Activated naive CD4-positive, alpha-beta T cell treated with anti-CD3 and anti-CD28 coated beads, Interleukin-2, amount 50 U/mL, for 72 hours (primary cell): ENCODE data around the gene ASB6. TPM values are rescaled to one million over a fixed set of nuclear protein-coding genes. Genes with fewer than 3 reads are reported as not detected.
"Not testable (repeated sequence)": the region's sequence is repeated elsewhere in the genome, so short reads cannot be mapped to it uniquely, and the experiment has no call there.

Source experiments
- ATAC-seq, 2 donors: fragments of 150-1000 bp; cut with Tn5 transposase; 2 replicates each; pipeline ENCODE4 v1.10.0; 2021; ENCODE audit warnings: mild to moderate bottlenecking in 2 of 2, moderate library complexity in 2 of 2
- DNase-seq, 2 donors: peaks; one replicate each; pipeline ENCODE4 v3.0.0; 2021 to 2022; ENCODE audit warnings: low spot score in 2 of 2
- H3K27ac Mint-ChIP-seq, 2 donors: one replicate each; pipeline ENCODE4 v1.8.0; 2022; ENCODE audit warnings: mild to moderate bottlenecking in 2 of 2, mixed read lengths in 2 of 2
- H3K36me3 Mint-ChIP-seq, 2 donors: one replicate each; pipeline ENCODE4 v1.8.0; 2022; ENCODE audit warnings: mixed read lengths in 2 of 2
- H3K9me3 Mint-ChIP-seq, 2 donors: one replicate each; pipeline ENCODE4 v1.8.0; 2022; ENCODE audit warnings: mixed read lengths in 2 of 2
- total RNA-seq, 2 donors: library from RNA; stranded (reverse); gene quantifications; one replicate each; pipeline ENCODE4 v1.2.3, GENCODE V29; 2022

The ASB6 gene
- total RNA-seq, 2 donors from 2014 or later: 16.3 to 17.6 TPM

DNA sequence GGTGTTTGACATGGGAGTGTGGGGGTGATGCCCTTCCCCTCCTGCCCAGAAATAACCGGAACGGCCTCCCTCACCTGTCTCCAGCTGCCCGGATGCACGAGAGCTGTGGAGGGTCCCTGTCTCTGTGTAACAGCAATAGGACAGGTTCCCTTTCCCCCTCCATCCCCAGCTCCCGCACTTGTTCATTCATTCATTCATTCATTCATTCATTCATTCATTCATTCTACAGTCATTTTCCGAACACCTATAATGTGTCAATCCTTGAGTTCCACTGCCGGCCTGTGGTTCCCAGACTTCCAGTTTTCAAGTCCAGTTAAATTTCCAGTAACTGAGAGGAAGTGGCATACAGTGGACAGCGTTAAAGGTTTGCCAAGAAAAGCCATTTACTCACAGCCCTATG is 30.8 kb upstream of the ASB6 start:
- no peak for DNase-seq

DNA sequence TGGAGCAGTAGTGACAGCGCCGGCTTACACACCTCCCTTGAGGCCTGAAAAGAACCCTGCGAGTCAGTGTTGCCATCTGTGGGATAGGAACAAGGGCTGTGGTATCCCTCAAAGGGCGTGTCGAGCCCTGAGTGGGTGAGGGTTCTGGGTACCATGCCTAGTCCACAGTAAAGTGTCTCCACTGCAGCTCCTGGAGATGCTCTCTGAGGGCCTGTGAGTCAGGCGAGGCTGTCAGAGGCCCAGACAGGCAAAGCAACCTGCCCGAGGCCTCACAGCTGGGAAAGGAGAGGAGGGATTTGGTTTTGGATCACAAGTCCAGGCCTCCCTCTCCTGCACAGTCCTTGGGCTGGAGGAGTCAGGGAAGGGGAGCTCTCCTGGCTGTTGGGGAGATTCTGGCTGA is 29.6 kb upstream of the ASB6 start:
- Mint-ChIP-seq H3K36me3 (no peaks in the 10 kb centered on the region), H3K9me3 (no peaks in the 10 kb centered on the region), H3K27ac (no peak overlapping the region)
- DNase-seq: no peak
- peak; percentile 59 to 76 for ATAC-seq

More for the DNA sequence above, 30.8 kb upstream of the ASB6 start:
- no peaks in the 10 kb centered on the region for H3K36me3 Mint-ChIP-seq
- H3K9me3 Mint-ChIP-seq: no peaks in the 10 kb centered on the region
- H3K27ac Mint-ChIP-seq: no peak overlapping the region
- no peak for ATAC-seq

DNA sequence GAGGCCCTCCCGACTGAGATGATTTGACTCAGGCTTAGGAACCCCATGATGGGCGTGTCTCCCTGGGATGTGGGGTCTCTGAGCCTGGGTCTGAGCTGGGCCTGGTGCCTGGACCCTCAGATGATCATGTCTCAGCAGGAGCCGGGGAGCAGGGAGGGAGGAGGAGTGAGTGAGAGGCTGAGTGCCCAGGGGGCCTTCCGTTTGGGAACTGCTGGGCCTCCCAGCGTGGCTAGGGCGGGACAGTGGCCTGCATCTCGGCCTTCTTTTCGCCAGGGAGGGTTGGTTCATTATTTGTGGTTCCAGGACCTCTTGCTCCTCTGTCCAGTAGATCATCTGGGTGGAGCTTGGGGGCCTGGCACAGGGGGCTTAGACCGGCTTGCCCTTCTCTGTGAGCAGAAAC is 29.1 kb upstream of the ASB6 start:
- H3K27ac Mint-ChIP-seq: no peak overlapping the region
- DNase-seq (no peak), ATAC-seq (no peak)
- H3K36me3 Mint-ChIP-seq: no peaks in the 10 kb centered on the region
- H3K9me3 Mint-ChIP-seq: no peaks in the 10 kb centered on the region

DNA sequence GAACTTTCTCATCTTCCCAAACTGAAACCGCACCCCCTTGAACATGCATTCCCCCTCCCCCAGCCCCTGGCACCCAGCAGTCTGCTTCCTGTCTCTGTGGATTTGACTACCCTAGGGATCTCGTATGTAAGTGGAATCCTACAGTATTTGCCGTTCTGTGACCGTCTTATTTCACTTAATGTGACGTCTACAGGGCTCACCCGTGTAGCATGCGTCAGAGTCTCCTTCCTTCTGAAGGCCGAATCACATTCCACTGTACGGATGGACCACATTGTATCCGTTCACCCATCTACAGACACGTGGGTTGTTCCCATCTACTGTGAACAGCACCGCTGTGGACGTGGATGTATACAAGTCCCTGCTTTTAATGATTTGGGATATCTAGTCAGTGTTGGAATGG is 28.0 kb upstream of the ASB6 start:
- DNase-seq (no peak), ATAC-seq (no peak)
- Mint-ChIP-seq H3K27ac (no peak overlapping the region), H3K36me3 (no peaks in the 10 kb centered on the region), H3K9me3 (no peaks in the 10 kb centered on the region)

DNA sequence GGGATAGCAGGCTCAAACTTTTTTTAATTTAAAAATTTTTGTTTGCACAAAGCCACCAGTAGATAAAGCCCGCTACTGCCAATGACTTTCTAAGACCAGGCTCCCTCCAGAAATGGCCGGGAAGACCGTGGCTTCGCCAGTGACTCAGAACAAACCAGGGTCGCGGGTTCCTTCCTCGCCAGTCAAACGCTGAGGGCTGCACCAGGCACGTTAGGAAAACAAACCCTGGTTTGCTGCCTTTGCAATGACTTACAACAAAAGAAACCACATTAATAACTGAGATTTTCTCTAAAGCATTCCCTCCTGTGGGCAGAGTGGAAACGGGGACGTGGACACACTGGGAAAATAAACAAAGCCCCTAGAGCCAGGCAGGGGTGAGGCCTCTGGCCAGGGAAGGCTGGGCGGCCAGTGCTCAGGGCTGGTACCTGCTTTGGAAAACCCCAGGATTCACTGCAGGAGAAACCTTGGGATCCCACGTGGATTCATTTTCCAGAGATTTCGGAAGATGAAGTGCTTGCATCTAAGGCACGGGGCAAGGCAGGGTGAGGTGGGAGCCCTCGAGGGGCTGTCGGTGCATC is 27.3 kb upstream of the ASB6 start:
- Mint-ChIP-seq H3K9me3 (no peaks in the 10 kb centered on the region), H3K27ac (no peak overlapping the region), H3K36me3 (no peaks in the 10 kb centered on the region)
- DNase-seq (no peak), ATAC-seq (no peak)

DNA sequence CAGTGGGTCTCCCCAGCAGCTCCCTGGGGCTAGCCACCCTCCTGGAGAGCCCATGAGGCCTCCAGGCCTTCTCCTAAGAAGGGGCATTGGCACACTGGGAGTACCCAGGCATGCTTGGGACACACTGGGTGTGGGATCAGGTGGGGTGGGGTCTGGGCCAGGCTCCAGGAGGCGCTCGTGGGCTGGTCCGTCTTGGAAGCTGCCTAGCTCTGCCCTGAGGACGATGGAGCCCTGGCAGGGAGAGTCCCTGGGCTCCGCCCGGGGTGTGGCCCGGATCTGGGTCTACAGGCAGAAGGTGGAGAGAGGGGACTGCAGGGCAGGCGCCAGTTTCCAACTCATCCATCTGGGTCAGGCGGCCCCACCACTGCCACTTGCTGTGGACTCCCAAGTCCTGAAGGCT is 25.9 kb upstream of the ASB6 start:
- Mint-ChIP-seq H3K36me3 (no peaks in the 10 kb centered on the region), H3K9me3 (no peaks in the 10 kb centered on the region), H3K27ac (no peak overlapping the region)
- no peak for DNase-seq
- ATAC-seq: no peak

DNA sequence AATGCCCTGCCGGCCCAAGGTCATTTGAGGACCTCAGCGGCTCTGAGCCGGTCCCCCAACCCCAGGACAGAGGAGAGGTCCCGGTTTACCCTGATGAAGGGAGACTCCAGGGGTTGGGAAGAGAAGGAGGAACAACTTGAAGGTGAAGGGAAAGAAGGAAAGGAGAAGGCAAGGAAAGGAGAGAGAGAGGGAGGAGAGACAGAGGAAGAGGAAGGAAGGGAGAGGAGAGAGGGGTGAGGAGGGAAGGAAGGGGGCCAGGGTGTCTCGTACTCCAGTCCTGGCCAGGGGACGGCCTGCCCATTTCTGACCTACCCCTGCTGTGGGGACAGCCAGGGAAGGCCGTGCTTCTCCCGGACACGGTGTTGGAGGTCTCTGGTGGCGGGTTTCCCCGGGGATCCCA is 25.4 kb upstream of the ASB6 start:
- no peak overlapping the region for H3K27ac Mint-ChIP-seq
- ATAC-seq (no peak), DNase-seq (no peak)
- H3K9me3 Mint-ChIP-seq: no peaks in the 10 kb centered on the region
- H3K36me3 Mint-ChIP-seq: no peaks in the 10 kb centered on the region

DNA sequence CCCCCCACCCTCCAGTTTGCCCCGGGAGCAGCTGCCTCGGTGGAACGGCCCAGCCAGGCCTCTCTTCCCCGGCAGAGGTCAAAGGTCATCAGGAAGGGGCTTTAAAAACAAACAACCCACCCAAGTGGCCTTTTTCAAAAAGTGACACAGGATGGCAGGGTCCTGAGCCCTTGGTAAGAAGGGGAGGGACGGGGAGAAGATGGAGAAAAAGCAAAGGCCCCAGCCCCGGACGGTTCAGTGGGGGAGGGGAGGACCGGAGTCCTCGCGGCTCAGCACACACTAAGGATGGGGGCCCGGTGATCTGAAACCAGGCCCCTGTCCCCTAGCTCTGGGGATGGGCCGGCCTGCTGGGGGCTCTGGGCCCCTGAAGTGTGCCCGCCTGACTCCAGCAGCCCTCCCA is 24.6 kb upstream of the ASB6 start:
- ATAC-seq (no peak), DNase-seq (no peak)
- H3K36me3 Mint-ChIP-seq: no peaks in the 10 kb centered on the region
- no peak overlapping the region for H3K27ac Mint-ChIP-seq
- no peaks in the 10 kb centered on the region for H3K9me3 Mint-ChIP-seq

DNA sequence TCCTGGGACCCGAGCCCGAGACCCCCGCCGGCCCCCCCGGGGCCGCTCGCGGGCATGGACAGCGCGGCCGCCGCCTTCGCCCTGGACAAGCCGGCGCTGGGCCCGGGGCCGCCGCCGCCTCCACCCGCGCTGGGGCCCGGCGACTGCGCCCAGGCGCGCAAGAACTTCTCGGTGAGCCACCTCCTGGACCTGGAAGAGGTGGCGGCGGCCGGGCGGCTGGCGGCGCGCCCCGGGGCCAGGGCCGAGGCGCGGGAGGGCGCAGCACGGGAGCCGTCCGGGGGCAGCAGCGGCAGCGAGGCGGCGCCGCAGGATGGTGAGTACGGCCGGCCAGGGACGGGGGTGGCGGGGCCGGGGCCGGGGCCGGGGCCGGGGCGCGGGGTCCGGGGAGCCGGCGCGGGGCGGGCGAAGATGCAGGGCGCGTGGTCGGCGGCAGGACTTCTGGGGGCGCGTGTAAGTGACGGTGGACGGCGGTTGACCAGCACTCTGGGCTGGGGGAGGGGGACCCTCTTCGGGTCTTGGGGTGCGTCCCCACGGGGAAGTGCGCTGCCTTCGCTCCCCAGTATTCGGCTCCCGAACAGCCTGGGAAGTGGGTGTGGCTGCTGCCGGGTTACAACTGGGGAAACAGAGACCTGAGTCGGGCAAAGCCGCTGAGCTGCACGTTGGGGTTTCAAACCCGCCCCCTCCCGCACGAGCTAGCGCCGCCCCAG is 24.0 kb upstream of the ASB6 start:
- ATAC-seq (peak; percentile 37 to 43), DNase-seq (no peak)
- H3K36me3 Mint-ChIP-seq: no peaks in the 10 kb centered on the region
- H3K9me3 Mint-ChIP-seq: no peaks in the 10 kb centered on the region
- no peak overlapping the region for H3K27ac Mint-ChIP-seq

DNA sequence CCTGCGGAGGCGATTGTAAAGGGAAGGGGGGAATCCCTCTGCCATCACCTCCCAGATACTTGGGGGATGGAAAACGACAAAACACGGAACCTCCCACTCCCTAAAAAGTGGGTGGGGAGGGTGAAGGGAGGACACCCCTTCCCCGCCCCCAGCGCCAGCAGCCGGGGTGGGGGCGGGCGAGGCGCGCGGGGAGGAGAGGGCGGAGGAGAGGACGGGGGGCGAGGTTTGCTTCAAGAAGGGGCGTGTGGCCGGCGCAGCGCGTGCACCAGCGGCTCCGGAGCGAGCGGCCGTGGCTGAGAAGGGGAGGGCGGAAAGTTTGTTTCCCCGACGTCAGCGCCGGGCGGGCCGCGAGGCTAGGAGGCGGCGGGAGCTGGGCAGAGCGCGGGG is 23.4 kb upstream of the ASB6 start, which contains the start of gene PRRX2:
Gene PRRX2 (plus strand): TSS at position 259 of the 387 bp plus-strand sequence. CDS start 221 bp downstream, outside the sequence.
- Mint-ChIP-seq H3K36me3 (no peaks in the 10 kb centered on the region), H3K27ac (no peak within 1 kb of the TSS), H3K9me3 (no peaks in the 10 kb centered on the region)
- DNase-seq (peak in 1 of 2 donors; percentile 35), ATAC-seq (peak; percentile 61 to 75)

DNA sequence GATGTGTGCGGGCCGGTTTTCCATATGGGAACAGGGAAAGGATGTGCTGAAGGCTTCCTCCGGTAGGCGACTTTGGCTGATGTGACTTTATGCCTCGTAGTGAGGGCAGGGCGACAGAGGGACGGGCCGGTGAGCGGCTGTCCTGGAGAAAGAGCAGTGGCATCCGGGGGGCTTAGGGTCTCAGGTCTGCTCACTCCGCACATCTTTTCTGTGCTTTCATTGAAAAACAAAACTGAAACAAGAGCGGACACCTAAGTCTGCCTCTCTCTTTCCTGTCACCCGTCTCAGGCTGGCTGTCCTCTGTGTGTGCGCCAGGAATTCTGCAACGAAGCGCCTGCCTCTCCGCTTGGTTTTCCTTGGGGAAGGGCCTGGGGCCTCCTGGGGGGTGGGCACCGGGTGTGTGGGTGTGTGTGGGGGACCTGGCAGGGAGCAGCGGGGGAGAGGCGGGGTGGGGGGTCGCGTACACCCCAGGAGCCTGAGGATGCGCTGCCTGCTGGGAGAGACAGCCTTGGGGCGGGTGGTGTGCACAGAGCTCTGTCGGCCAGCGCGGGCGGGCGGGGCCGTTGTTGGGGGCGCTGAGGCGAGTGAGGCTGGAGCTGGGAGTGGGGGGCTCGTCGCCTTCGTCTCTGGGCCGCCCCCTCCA is 22.9 kb upstream of the ASB6 start:
- H3K9me3 Mint-ChIP-seq: no peaks in the 10 kb centered on the region
- no peak overlapping the region for H3K27ac Mint-ChIP-seq
- ATAC-seq (peak in 1 of 2 donors; percentile 44), DNase-seq (no peak)
- H3K36me3 Mint-ChIP-seq: no peaks in the 10 kb centered on the region

DNA sequence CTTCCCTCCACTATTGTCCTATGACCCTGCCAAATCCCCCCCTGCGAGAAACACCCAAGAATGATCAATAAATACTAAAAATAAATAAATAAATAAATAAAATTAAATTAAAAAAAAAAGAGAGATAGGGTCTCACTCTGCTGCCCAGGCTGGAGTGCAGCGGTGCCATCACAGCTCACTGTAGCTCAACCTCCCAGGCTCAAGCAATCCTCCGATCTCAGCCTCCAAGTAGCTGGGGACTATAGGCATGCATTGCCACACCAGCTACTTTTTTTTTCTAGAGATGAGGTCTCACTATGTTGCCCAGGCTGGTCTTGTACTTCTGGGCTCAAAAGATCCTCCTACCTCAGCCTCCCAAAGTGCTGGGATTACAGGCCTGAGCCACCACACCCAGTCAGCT is 20.3 kb upstream of the ASB6 start:
- H3K27ac Mint-ChIP-seq, ATAC-seq, H3K36me3 Mint-ChIP-seq, H3K9me3 Mint-ChIP-seq, DNase-seq: not testable (repeated sequence)

DNA sequence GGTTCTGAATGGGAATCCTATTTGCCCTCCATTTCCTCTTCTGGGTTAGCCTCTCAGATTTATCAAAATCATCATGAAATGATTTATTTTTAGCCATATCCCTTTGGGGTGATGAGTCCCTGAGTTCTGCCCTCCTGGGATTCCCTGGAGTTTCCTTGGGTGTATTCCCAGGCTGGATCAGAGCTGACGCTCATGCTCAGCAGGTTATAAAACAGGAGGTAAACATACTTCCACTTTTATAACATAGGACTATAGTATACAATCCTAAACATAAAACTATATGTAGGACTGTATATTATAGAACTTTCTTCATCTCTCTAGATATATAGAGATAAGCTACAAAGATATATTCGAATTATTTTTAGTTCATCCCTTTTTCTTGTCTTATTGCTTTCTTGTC is 19.1 kb upstream of the ASB6 start:
- no peaks in the 10 kb centered on the region for H3K9me3 Mint-ChIP-seq

DNA sequence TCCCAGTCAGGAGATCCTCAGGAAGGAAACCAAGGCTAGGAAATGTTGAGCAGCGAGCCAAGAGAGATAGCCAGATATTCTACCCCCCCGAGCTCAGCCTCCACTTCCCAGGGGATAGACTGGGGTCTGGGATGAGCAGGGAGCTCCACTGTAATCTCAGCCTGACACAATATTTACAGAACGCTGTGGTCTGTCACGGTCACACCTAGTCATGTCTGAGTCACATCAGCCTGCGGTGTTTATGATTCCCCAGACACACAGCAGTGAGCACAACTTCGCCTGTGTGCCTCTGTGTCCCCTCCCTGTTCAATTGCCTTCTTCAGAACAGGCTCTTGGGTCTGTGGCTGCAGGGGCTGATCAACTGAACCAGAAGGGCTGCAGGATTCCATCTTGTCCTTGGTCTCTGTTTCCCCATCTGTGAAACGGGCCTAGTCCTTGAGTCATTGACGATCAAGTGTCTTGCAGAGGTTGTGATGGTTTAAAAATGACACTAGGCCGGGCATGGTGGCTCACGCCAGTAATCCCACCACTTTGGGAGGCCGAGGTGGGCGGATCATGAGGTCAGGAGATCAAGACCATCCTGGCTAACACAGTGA is 14.9 kb upstream of the ASB6 start:
- no peaks in the 10 kb centered on the region for H3K9me3 Mint-ChIP-seq

More for the DNA sequence above, 19.1 kb upstream of the ASB6 start:
- Mint-ChIP-seq H3K27ac (no peak overlapping the region), H3K36me3 (no peaks in the 10 kb centered on the region)
- DNase-seq (no peak), ATAC-seq (no peak)

DNA sequence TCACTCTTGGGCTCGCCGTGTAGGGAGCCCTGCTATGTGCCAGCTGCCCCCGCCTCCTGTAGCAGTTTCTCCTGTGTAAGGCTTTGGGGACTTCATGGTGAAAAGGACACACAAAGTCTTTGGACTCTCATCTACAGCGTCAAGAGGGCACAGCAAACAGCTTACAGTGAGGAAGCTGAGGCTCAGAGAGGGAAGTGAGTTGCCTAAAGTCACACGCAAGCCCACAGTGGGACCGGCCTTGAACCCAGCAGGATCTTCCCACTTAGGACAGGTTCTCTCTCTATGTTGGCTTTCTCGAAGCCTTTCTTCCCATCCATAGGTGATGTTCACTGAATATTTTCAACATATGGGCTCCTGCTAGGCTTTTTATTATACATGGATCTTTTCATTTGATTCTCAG is 13.7 kb upstream of the ASB6 start:
- Mint-ChIP-seq H3K36me3 (no peaks in the 10 kb centered on the region), H3K9me3 (no peaks in the 10 kb centered on the region), H3K27ac (no peak overlapping the region)
- no peak for DNase-seq
- ATAC-seq: no peak

More for the DNA sequence above, 14.9 kb upstream of the ASB6 start:
- peak in 1 of 2 donors; percentile 44 for ATAC-seq
- DNase-seq: no peak
- Mint-ChIP-seq H3K27ac (no peak overlapping the region), H3K36me3 (no peaks in the 10 kb centered on the region)

DNA sequence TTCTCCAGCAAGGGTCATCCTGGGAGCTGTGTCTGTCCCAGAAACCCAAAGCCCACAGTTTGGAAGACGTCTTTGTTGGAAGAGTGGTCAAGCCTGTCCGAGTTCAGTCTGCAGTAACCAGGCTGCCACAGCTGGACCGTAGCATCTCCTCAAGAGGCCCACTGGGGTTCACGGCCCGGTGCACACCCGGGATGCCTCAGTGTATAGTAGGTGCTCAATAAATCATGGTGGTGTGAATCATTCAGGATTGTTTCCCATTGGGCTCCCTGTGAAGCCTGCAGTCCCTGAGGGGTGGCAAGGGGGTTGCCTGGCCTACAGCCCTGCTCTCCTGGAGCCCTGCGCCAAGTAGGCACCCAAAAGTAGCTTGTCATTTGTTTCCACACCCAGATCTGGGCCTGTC is 13.2 kb upstream of the ASB6 start:
- Mint-ChIP-seq H3K27ac (no peak overlapping the region), H3K9me3 (no peaks in the 10 kb centered on the region), H3K36me3 (no peaks in the 10 kb centered on the region)
- DNase-seq (no peak), ATAC-seq (no peak)

DNA sequence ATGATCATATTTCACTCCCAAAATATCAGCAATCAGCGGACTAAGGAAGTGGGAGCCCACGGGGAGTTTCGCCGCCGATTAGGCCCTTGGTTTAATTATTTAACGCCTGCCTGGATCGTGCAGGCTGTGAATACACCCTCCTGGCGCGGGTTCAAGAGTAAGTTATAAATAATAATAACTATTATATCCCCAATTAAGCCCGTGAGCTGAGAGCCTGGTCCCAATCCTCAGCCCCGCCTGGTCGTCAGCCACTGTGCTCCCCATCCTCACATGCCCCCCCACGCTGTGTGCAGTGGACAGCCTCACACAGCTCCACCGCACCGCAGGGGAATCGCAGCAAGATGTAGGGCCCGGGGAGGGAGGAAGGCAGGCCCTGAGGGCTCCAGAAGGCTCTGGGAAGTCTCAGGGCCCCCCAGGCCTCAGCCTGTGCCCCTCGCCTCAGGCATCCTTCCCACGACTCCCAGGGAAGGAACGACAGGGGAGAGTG is 12.6 kb upstream of the ASB6 start:
- no peak for DNase-seq
- Mint-ChIP-seq H3K9me3 (no peaks in the 10 kb centered on the region), H3K27ac (no peak overlapping the region), H3K36me3 (no peaks in the 10 kb centered on the region)
- ATAC-seq: no peak
